Kidney glomerular epithelial cell (primary cell): ENCODE measurements around the gene CDIPT.

Experiments used
- DNase-seq: peaks from one replicate; lab custom pipeline; 2025; lab: John Stamatoyannopoulos, UW

CDIPT gene

GRCh38 chr16:29826342-29826695 lies 36.7 kb downstream of the CDIPT start:
- DNase-seq: no peak

GRCh38 chr16:29825145-29826044 lies 37.6 kb downstream of the CDIPT start:
- no peak for DNase-seq

GRCh38 chr16:29824589-29825144 lies 38.4 kb downstream of the CDIPT start:
- peak; percentile 52 for DNase-seq

GRCh38 chr16:29821643-29822115 lies 41.3 kb downstream of the CDIPT start:
- DNase-seq: peak; percentile 58

GRCh38 chr16:29820730-29821642 lies 42.0 kb downstream of the CDIPT start:
- no peak for DNase-seq

- DNase-seq: peak; percentile 47
Measured at GRCh38 chr16:29820271-29820701, 42.7 kb downstream of the CDIPT start, which contains the start of gene MVP. Gene MVP, plus strand, starts transcription at chr16:29820462. Its CDS starts 10,088 bp downstream, at chr16:29830550.

- DNase-seq: no peak
Measured at GRCh38 chr16:29819506-29819905, 43.5 kb downstream of the CDIPT start.

GRCh38 chr16:29818082-29818481 lies 44.9 kb downstream of the CDIPT start:
- no peak for DNase-seq

GRCh38 chr16:29816694-29817441 lies 46.2 kb downstream of the CDIPT start:
- DNase-seq: peak; percentile 61

GRCh38 chr16:29815793-29816693 lies 47.0 kb downstream of the CDIPT start, which contains the start of gene PAGR1:
Gene PAGR1, plus strand, starts transcription at chr16:29816152. Its CDS starts 374 bp downstream, at chr16:29816526.
- peak; percentile 99 for DNase-seq

GRCh38 chr16:29815032-29815721 lies 47.8 kb downstream of the CDIPT start:
- DNase-seq: no peak

- no peak for DNase-seq
Measured at GRCh38 chr16:29814592-29814991, 48.4 kb downstream of the CDIPT start.

GRCh38 chr16:29813644-29814562 lies 49.1 kb downstream of the CDIPT start:
- no peak for DNase-seq

- DNase-seq: no peak
Measured at GRCh38 chr16:29812754-29813643, 50.0 kb downstream of the CDIPT start.

- DNase-seq: no peak
Measured at GRCh38 chr16:29811896-29812665, 50.9 kb downstream of the CDIPT start, which contains the start of gene PRRT2. Gene PRRT2, plus strand, starts transcription at chr16:29812193. Its CDS starts 862 bp downstream, at chr16:29813055.

- DNase-seq: peak; percentile 92
Measured at GRCh38 chr16:29811170-29811895, 51.7 kb downstream of the CDIPT start.
